H1 (cell line): ENCODE measurements around the gene RUFY2. TPM values are rescaled to one million over a fixed set of nuclear protein-coding genes. Genes with fewer than 3 reads are reported as not detected.

Experiments
- CTCF ChIA-PET: fragments of 300-600 bp; sonication (Branson Sonifier 250); formaldehyde crosslinking; loops from one replicate; lab custom pipeline; 2021; ENCODE audit not compliant: partially characterized antibody; lab: Charles Lee
- POLR2A ChIA-PET: fragments of 300-600 bp; sonication (Branson Sonifier 250); formaldehyde crosslinking; loops from one replicate; lab custom pipeline; 2021; ENCODE audit warnings: inconsistent platforms; ENCODE audit not compliant: partially characterized antibody; lab: Charles Lee
- DNase-seq, 2 experiments: peaks; one replicate each; pipeline versions ENCODE4 v3.0.0 to v3.0.0-alpha.2; 2010 to 2022; ENCODE audit warnings: low spot score in 2 of 2, low read depth in 1 of 2, mixed read lengths in 1 of 2
- FAIRE-seq: peaks from 2 replicates; lab custom pipeline; 2011; peaks lifted over from hg19 to GRCh38; lab: Jason Lieb, UNC
- H2AFZ ChIP-seq: 2 replicates; pipeline ENCODE4 v1.8.1; 2012; ENCODE audit warnings: low read length, inconsistent platforms
- H2AK5ac ChIP-seq: 2 replicates; pipeline ENCODE4 v1.6.1; 2013; ENCODE audit warnings: low read depth, low read length
- H2BK120ac ChIP-seq: replicated peaks from 2 replicates; pipeline ENCODE3; 2013; ENCODE audit warnings: low read depth, low read length, inconsistent platforms
- H2BK12ac ChIP-seq: 2 replicates; pipeline ENCODE4 v1.6.1; 2013; ENCODE audit warnings: low read depth, low read length
- H2BK15ac ChIP-seq: 2 replicates; pipeline ENCODE4 v1.6.1; 2013; ENCODE audit warnings: low read length
- H2BK20ac ChIP-seq: 2 replicates; pipeline ENCODE4 v1.6.1; 2013; ENCODE audit warnings: low read length
- H2BK5ac ChIP-seq: 2 replicates; pipeline ENCODE4 v1.6.1; 2013; ENCODE audit warnings: low read depth, low read length
- H3K14ac ChIP-seq: 2 replicates; pipeline ENCODE4 v1.6.1; 2013; ENCODE audit warnings: inconsistent platforms; ENCODE audit not compliant: insufficient read length
- H3K18ac ChIP-seq: 2 replicates; pipeline ENCODE4 v1.6.1; 2013; ENCODE audit warnings: low read length; ENCODE audit errors: extremely low read depth
- H3K23ac ChIP-seq: 2 replicates; pipeline ENCODE4 v1.6.1; 2013; ENCODE audit warnings: inconsistent platforms; ENCODE audit not compliant: insufficient read length
- H3K23me2 ChIP-seq: 2 replicates; pipeline ENCODE4 v1.6.1; 2013; ENCODE audit warnings: low read depth, low read length
- H3K27ac ChIP-seq: 2 replicates; pipeline ENCODE4 v1.6.1; 2011; ENCODE audit warnings: low read depth, low read length, inconsistent platforms
- H3K27me3 ChIP-seq, 4 experiments: replicated peaks in 1 of 4; 1 replicate in 1 of 4; 2 replicates in 3 of 4; pipeline versions ENCODE4 v1.6.1 to v1.8.1; 2011 to 2013; ENCODE audit warnings: low read length in 3 of 4, mild to moderate bottlenecking in 3 of 4, inconsistent platforms in 2 of 4, mixed read lengths in 2 of 4, moderate library complexity in 1 of 4; ENCODE audit not compliant: control insufficient read depth in 3 of 4, insufficient read depth in 3 of 4; ENCODE audit errors: extremely low read depth in 1 of 4
- H3K36me3 ChIP-seq, 4 experiments: 2 replicates each; pipeline versions ENCODE4 v1.6.1 to v1.8.1; 2011 to 2013; ENCODE audit warnings: mild to moderate bottlenecking in 4 of 4, low read length in 3 of 4, moderate library complexity in 2 of 4, control low read depth in 1 of 4, inconsistent platforms in 1 of 4; ENCODE audit not compliant: insufficient read depth in 4 of 4, control insufficient read depth in 2 of 4
- H3K4ac ChIP-seq: replicated peaks from 2 replicates; pipeline ENCODE3; 2013; ENCODE audit warnings: low read length, low read depth, mixed read lengths, inconsistent platforms; ENCODE audit not compliant: insufficient read length
- H3K4me1 ChIP-seq, 4 experiments: replicated peaks in 1 of 4; 1 replicate in 1 of 4; 2 replicates in 3 of 4; pipeline versions ENCODE4 v1.6.1 to v1.8.1; 2011 to 2013; ENCODE audit warnings: low read length in 3 of 4, inconsistent platforms in 2 of 4, mixed read lengths in 1 of 4; ENCODE audit not compliant: insufficient read depth in 4 of 4, control insufficient read depth in 3 of 4
- H3K4me2 ChIP-seq, 2 experiments: 2 replicates each; pipeline versions ENCODE4 v1.6.1 to v1.8.1; 2011 to 2013; ENCODE audit warnings: low read depth in 2 of 2, low read length in 2 of 2, control low read depth in 1 of 2, inconsistent platforms in 1 of 2, mild to moderate bottlenecking in 1 of 2; ENCODE audit not compliant: insufficient read depth in 1 of 2
- H3K4me3 ChIP-seq, 4 experiments: fragments of 200-600, 300-600 bp in 1 of 4; sonication (generic), shearing (Covaris generic), sonication (Bioruptor Twin) in 1 of 4; 2 replicates each; pipeline versions ENCODE4 v1.5.1 to v1.8.1; 2011 to 2016; ENCODE audit warnings: low read length in 4 of 4, low read depth in 3 of 4, control low read depth in 2 of 4, inconsistent platforms in 2 of 4, mild to moderate bottlenecking in 2 of 4, mixed read lengths in 1 of 4, moderate library complexity in 1 of 4; ENCODE audit not compliant: insufficient read depth in 2 of 4; ENCODE audit errors: extremely low read depth in 1 of 4
- H3K56ac ChIP-seq: replicated peaks from 2 replicates; pipeline ENCODE3; 2013; ENCODE audit warnings: low read depth, mild to moderate bottlenecking, mixed read lengths, low read length, inconsistent platforms; ENCODE audit not compliant: insufficient read length
- H3K79me1 ChIP-seq: 2 replicates; pipeline ENCODE4 v1.6.1; 2013; ENCODE audit warnings: low read depth, low read length, control low read depth
- H3K79me2 ChIP-seq, 2 experiments: 2 replicates each; pipeline versions ENCODE4 v1.6.1 to v1.8.1; 2012 to 2013; ENCODE audit warnings: low read length in 2 of 2, mild to moderate bottlenecking in 2 of 2, inconsistent platforms in 1 of 2; ENCODE audit not compliant: insufficient read depth in 2 of 2, control insufficient read depth in 1 of 2
- H3K9ac ChIP-seq, 4 experiments: replicated peaks in 1 of 4; 1 replicate in 1 of 4; 2 replicates in 3 of 4; pipeline versions ENCODE4 v1.6.1 to v1.8.1; 2011 to 2013; ENCODE audit warnings: low read depth in 3 of 4, low read length in 3 of 4, control low read depth in 2 of 4, mild to moderate bottlenecking in 2 of 4, moderate library complexity in 2 of 4, inconsistent platforms in 1 of 4; ENCODE audit errors: extremely low read depth in 1 of 4
- H3K9me3 ChIP-seq, 2 experiments: 2 replicates each; pipeline versions ENCODE4 v1.6.1 to v1.8.1; 2012 to 2013; ENCODE audit warnings: mild to moderate bottlenecking in 2 of 2, moderate library complexity in 2 of 2, control low read depth in 1 of 2, inconsistent platforms in 1 of 2, low read depth in 1 of 2, low read length in 1 of 2, mixed read lengths in 1 of 2; ENCODE audit not compliant: insufficient read depth in 2 of 2
- H4K20me1 ChIP-seq, 2 experiments: replicated peaks in 1 of 2; 2 replicates each; pipeline versions ENCODE3 to v1.8.1; 2011 to 2013; ENCODE audit warnings: inconsistent platforms in 2 of 2, low read length in 2 of 2, mild to moderate bottlenecking in 1 of 2; ENCODE audit not compliant: insufficient read depth in 2 of 2, control insufficient read depth in 1 of 2
- H4K5ac ChIP-seq: 2 replicates; pipeline ENCODE4 v1.6.1; 2013; ENCODE audit warnings: low read length, low read depth, mixed read lengths, inconsistent platforms; ENCODE audit not compliant: insufficient read length
- H4K8ac ChIP-seq: 2 replicates; pipeline ENCODE4 v1.8.0; 2013; ENCODE audit warnings: mild to moderate bottlenecking, moderate library complexity, low read length, inconsistent platforms; ENCODE audit not compliant: insufficient read depth; ENCODE audit errors: extremely low read depth
- H4K91ac ChIP-seq: replicated peaks from 2 replicates; pipeline ENCODE3; 2013; ENCODE audit warnings: low read length, mixed read lengths, inconsistent platforms; ENCODE audit not compliant: insufficient read length
- CHD2 ChIP-seq: IDR thresholded peaks from 2 replicates; pipeline ENCODE4 v1.6.1; 2012; ENCODE audit warnings: low read length, improper control_type of control experiment
- KDM5A ChIP-seq: fragments of 200-600 bp; IDR thresholded peaks from 2 replicates; pipeline ENCODE4 v1.7.1; 2012; ENCODE audit warnings: mild to moderate bottlenecking, low read length, inconsistent platforms, mixed read lengths
- RBBP5 ChIP-seq: IDR thresholded peaks from 2 replicates; pipeline ENCODE4 v1.7.1; 2012; ENCODE audit warnings: low read depth, mild to moderate bottlenecking, inconsistent platforms, low read length, moderate library complexity, borderline replicate concordance
- SIRT6 ChIP-seq: IDR thresholded peaks from one replicate; pipeline ENCODE4 v1.7.1; 2012; ENCODE audit warnings: low read length, inconsistent platforms
- WGBS, 2 experiments: shearing (Covaris generic) in 1 of 2; methylation state at CpG; one replicate each; pipeline versions ENCODE4 v1.1.6 to v1.1.7; 2013 to 2015; ENCODE audit warnings: low lambda C conversion rate in 2 of 2, mixed read lengths in 2 of 2, inconsistent platforms in 1 of 2, low coverage in 1 of 2, missing lambda C conversion rate in 1 of 2; ENCODE audit not compliant: insufficient replicate concordance in 2 of 2, insufficient coverage in 1 of 2, insufficient read length in 1 of 2; ENCODE audit errors: extremely low coverage in 1 of 2, missing lambda C conversion rate in 1 of 2; 5-methylcytosine and 5-hydroxymethylcytosine counted together
- polyA plus RNA-seq, 7 experiments: library from polyadenylated mRNA; depleted of rRNA in 3 of 7; stranded (reverse) in 5 of 7; unstranded in 2 of 7; fragments of >200 nt in 5 of 7; fragments of 200-250 nt in 2 of 7; gene quantifications; 1 replicate in 5 of 7; 2 replicates in 1 of 7; 4 replicates in 1 of 7; pipeline versions ENCODE4 v1.2.1 to v1.2.3, GENCODE V29; 2011 to 2013; ENCODE audit warnings: missing spikeins in 2 of 7, mixed read lengths in 2 of 7
- total RNA-seq: library from RNA; stranded (reverse); fragmentation: NEBNext Ultra II Directional; extraction: Animal tissue kit (Norgen Biotek cat#: 25700); gene quantifications from 2 replicates; pipeline ENCODE4 v1.2.1, GENCODE V29; 2021

Gene RUFY2
- total and polyA plus RNA-seq, 2 of the 8 experiments (the other 6 are each of a cell fraction or from before 2014, with no cell fraction given): 3.4 to 12.0 TPM

DNA sequence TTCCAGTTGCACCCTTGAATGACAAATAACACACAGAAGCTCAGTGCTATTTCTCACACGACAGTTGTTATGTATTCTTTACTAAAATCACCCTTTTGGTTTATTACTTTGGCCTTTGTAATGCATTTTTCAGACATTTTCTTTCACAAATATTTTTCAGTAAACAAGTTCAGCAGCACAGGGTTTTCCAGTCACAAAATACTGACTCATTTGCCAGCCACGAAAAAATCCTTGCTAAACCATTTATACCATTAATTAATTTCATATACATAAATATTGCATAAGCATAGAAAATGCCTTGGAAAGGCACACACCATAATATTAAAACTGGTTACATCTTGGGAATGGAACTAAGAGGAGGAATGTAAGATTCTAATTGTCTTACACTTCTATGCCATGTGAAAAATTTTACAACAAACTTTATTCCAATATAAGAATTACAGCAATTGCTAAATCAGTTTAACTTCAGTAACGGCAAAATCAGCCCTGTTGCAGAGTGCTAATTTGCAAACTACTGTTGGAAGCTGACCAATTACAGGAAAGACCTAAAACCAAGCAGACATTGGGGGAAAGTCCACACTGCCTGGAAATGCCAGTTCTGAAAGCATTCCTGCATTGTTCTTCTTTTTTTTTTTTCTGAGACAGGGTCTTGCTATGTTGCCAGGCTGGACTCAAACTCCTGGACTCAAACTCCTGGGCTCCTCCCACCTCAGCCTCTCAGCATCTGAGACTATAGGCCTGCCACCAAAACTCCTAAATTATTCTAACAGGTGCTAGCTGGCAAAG is 42.8 kb downstream of the RUFY2 start:
- Histone ChIP-seq H3K4me2 (no peak overlapping the region), H3K36me3 (peaks cover 0 to 9% (median 2%) of the 10 kb centered on the region in 4 experiments; a peak in 2 of 8 replicates), H3K79me1 (no peaks in the 10 kb centered on the region), H3K79me2 (no peaks in the 10 kb centered on the region), H3K9me3 (no peaks in the 10 kb centered on the region), H3K23ac (no peak overlapping the region), H2BK20ac (no peak overlapping the region), H2BK12ac (no peak overlapping the region), H4K20me1 (no peaks in the 10 kb centered on the region), H3K4ac (no peak overlapping the region), H3K56ac (no peak overlapping the region), H2BK120ac (no peak overlapping the region), H3K9ac (no peak overlapping the region), H4K8ac (no peak overlapping the region), H2BK5ac (no peak overlapping the region), H3K4me1 (no peaks in the 10 kb centered on the region), H3K4me3 (no peak overlapping the region), H3K27ac (no peak overlapping the region), H3K27me3 (no peaks in the 10 kb centered on the region), H4K91ac (no peak overlapping the region), H2AK5ac (no peak overlapping the region), H2BK15ac (no peak overlapping the region), H3K18ac (no peak overlapping the region), H4K5ac (no peak overlapping the region), H2AFZ (no peak overlapping the region), H3K23me2 (no peaks in the 10 kb centered on the region), H3K14ac (no peak overlapping the region)
- ChIA-PET POLR2A (interaction anchor here (0.7 to 1.2 kb wide), 2 partner anchors 13 to 43 kb away, joined by 3 to 4 read pairs; partner anchors contain the start of gene RUFY2), CTCF (interaction anchor here (3.5 kb wide), 1 partner anchor 16 kb away, joined by 21 read pairs; no protein-coding TSS in a partner anchor)
- no peak for FAIRE-seq
- 89% methylated on average over 3 of the region's 3 CpGs; no CpG with 5 or more reads in 1 of the 2 experiments for WGBS, 2 experiments
- DNase-seq: no peak
- TF ChIP-seq RBBP5 (no peak), CHD2 (no peak), KDM5A (no peak), SIRT6 (no peak)
